HL-60 (cell line): ENCODE measurements around the gene TRIM6.
"Not testable (repeated sequence)": the region's sequence is repeated elsewhere in the genome, so short reads cannot be mapped to it uniquely, and the experiment has no call there.

Experiments
- DNase-seq, 2 experiments: peaks; one replicate each; pipeline ENCODE4 v3.0.0-alpha.2; 2010 to 2020; ENCODE audit warnings: low read depth in 1 of 2, low spot score in 1 of 2
- H3K27ac ChIP-seq: fragments of 250-450 bp; sonication (Bioruptor Pico); replicated peaks from 2 replicates; pipeline ENCODE4 v1.5.1; 2020; ENCODE audit warnings: mild to moderate bottlenecking, moderate library complexity
- H3K27me3 ChIP-seq: fragments of 250-450 bp; sonication (Bioruptor Pico); 2 replicates; pipeline ENCODE4 v1.5.1; 2021; ENCODE audit warnings: mild to moderate bottlenecking, moderate library complexity; ENCODE audit not compliant: insufficient read depth, poor library complexity, severe bottlenecking
- H3K4me3 ChIP-seq: replicated peaks from 2 replicates; pipeline ENCODE4 v1.5.1; 2011; ENCODE audit warnings: mild to moderate bottlenecking, control low read depth, low read length; ENCODE audit not compliant: insufficient read depth
- CTCF ChIP-seq: IDR thresholded peaks from one replicate; pipeline ENCODE4 v1.5.1; 2011; ENCODE audit warnings: low read length, control low read depth, inconsistent platforms; ENCODE audit not compliant: insufficient read depth
- GABPA ChIP-seq: IDR thresholded peaks from 2 replicates; pipeline ENCODE4 v1.6.1; 2012; ENCODE audit warnings: low read depth
- POLR2AphosphoS5 ChIP-seq: IDR thresholded peaks from 2 replicates; pipeline ENCODE4 v1.6.1; 2012; ENCODE audit warnings: low read depth
- REST ChIP-seq: IDR thresholded peaks from 2 replicates; pipeline ENCODE4 v1.6.1; 2012; ENCODE audit warnings: low read depth; ENCODE audit not compliant: insufficient replicate concordance
- SPI1 ChIP-seq: IDR thresholded peaks from 2 replicates; pipeline ENCODE4 v1.6.1; 2012; ENCODE audit warnings: low read depth, mild to moderate bottlenecking, borderline replicate concordance

Gene TRIM6

GRCh38 chr11:5577101-5577500 lies 19.3 kb upstream of the TRIM6 start:
- Histone ChIP-seq H3K27me3 (no peaks in the 10 kb centered on the region), H3K4me3 (no peak overlapping the region), H3K27ac (no peak overlapping the region)
- DNase-seq = no peak
- TF ChIP-seq SPI1 = no peak
- no peak for TF ChIP-seq CTCF
- TF ChIP-seq GABPA = no peak

- Histone ChIP-seq H3K27ac (no peak within 1 kb of the TSS), H3K4me3 (no peak within 1 kb of the TSS), H3K27me3 (no peaks in the 10 kb centered on the region)
- no peak for TF ChIP-seq SPI1
- no peak for TF ChIP-seq REST
- TF ChIP-seq CTCF = no peak
- TF ChIP-seq POLR2AphosphoS5 = no peak
- TF ChIP-seq GABPA = no peak
- no peak for DNase-seq
Observed at GRCh38 chr11:5580577-5580976, 15.9 kb upstream of the TRIM6 start, which contains the start of gene OR52B6. OR52B6 (plus strand) TSS chr11:5580877; CDS start chr11:5580877, 0 bp downstream.

GRCh38 chr11:5581014-5581413 lies 15.4 kb upstream of the TRIM6 start:
- Histone ChIP-seq H3K27ac (no peak overlapping the region), H3K4me3 (no peak overlapping the region), H3K27me3 (no peaks in the 10 kb centered on the region)
- TF ChIP-seq GABPA = no peak
- no peak for TF ChIP-seq REST
- no peak for TF ChIP-seq POLR2AphosphoS5
- TF ChIP-seq SPI1 = no peak
- no peak for TF ChIP-seq CTCF
- DNase-seq = no peak

- not testable (repeated sequence) for H3K4me3 ChIP-seq, H3K27ac ChIP-seq, DNase-seq, H3K27me3 ChIP-seq
Observed at GRCh38 chr11:5584458-5584857, 12.0 kb upstream of the TRIM6 start.

- not testable (repeated sequence) for H3K4me3 ChIP-seq, DNase-seq, H3K27me3 ChIP-seq, H3K27ac ChIP-seq
Observed at GRCh38 chr11:5589906-5590305, 6.5 kb upstream of the TRIM6 start.
